Endodermal cell (in vitro differentiated cells): ENCODE results near the gene MORC1. TPM values are rescaled to one million over a fixed set of nuclear protein-coding genes. Genes with fewer than 3 reads are reported as not detected.

Experiments used
- DNase-seq: peaks from one replicate; pipeline ENCODE4 v3.0.0-alpha.2; 2017
- H3K27ac ChIP-seq: 2 replicates; pipeline ENCODE4 v1.5.1; 2013; ENCODE audit warnings: mild to moderate bottlenecking, low read depth, low read length, moderate library complexity
- H3K27me3 ChIP-seq: 2 replicates; pipeline ENCODE4 v1.6.1; 2013; ENCODE audit warnings: mild to moderate bottlenecking, low read length, moderate library complexity; ENCODE audit not compliant: insufficient read depth, control insufficient read depth, poor library complexity, severe bottlenecking
- H3K36me3 ChIP-seq: 2 replicates; pipeline ENCODE4 v1.7.0; 2013; ENCODE audit warnings: mild to moderate bottlenecking, low read length, moderate library complexity; ENCODE audit not compliant: control insufficient read depth, insufficient read depth
- H3K4me1 ChIP-seq: one replicate; pipeline ENCODE4 v1.7.0; 2013; ENCODE audit warnings: low read length; ENCODE audit not compliant: control insufficient read depth, insufficient read depth
- H3K4me3 ChIP-seq: 2 replicates; pipeline ENCODE4 v1.5.1; 2013; ENCODE audit warnings: mild to moderate bottlenecking, low read length, moderate library complexity
- H3K9ac ChIP-seq: 2 replicates; pipeline ENCODE4 v1.6.1; 2013; ENCODE audit warnings: mild to moderate bottlenecking, low read length, moderate library complexity; ENCODE audit not compliant: poor library complexity, severe bottlenecking; ENCODE audit errors: extremely low read depth
- H3K9me3 ChIP-seq: 2 replicates; pipeline ENCODE4 v1.6.1; 2013; ENCODE audit warnings: mild to moderate bottlenecking, low read length, moderate library complexity; ENCODE audit not compliant: control insufficient read depth
- H3K27ac Mint-ChIP-seq: 2 replicates; pipeline ENCODE4 v1.8.0; 2020; ENCODE audit warnings: mixed read lengths
- H3K27me3 Mint-ChIP-seq: 2 replicates; pipeline ENCODE4 v1.8.0; 2021; ENCODE audit warnings: mild to moderate bottlenecking, mixed read lengths; ENCODE audit not compliant: insufficient read depth
- H3K36me3 Mint-ChIP-seq: 2 replicates; pipeline ENCODE4 v1.8.0; 2020; ENCODE audit warnings: low read depth, mixed read lengths
- H3K4me1 Mint-ChIP-seq: 2 replicates; pipeline ENCODE4 v1.8.0; 2020; ENCODE audit warnings: mixed read lengths
- H3K4me3 Mint-ChIP-seq: 2 replicates; pipeline ENCODE4 v1.8.0; 2020; ENCODE audit warnings: mild to moderate bottlenecking, moderate library complexity, mixed read lengths
- H3K9me3 Mint-ChIP-seq: 2 replicates; pipeline ENCODE4 v1.8.0; 2020; ENCODE audit warnings: mild to moderate bottlenecking, mixed read lengths
- WGBS, 2 experiments: methylation state at CpG; one replicate each; pipeline versions ENCODE4 v1.1.5 to v1.1.7; 2013; ENCODE audit warnings: missing lambda C conversion rate in 2 of 2, mixed read lengths in 1 of 2; ENCODE audit not compliant: insufficient coverage in 1 of 2, insufficient read length in 1 of 2; 5-methylcytosine and 5-hydroxymethylcytosine counted together
- total RNA-seq, 2 donors: library from RNA; stranded (reverse); fragmentation: NEBNext Ultra II Directional in 1 of 2; extraction: Animal tissue kit (Norgen Biotek cat#: 25700) in 1 of 2; gene quantifications; 2 replicates in 1 of 2; 3 replicates in 1 of 2; pipeline ENCODE4 v1.2.1, GENCODE V29; 2021
- TF ChIP-seq, protein P1 (sequence below): fragments of 200-600 bp; sonication (generic); conservative IDR thresholded peaks from 2 replicates; pipeline ENCODE4 v1.5.0; 2021; ENCODE audit warnings: antibody characterized with exemption, mild to moderate bottlenecking

The MORC1 gene
- total RNA-seq, 2 donors from 2014 or later, result not detected

GRCh38 chr3:108953210-108953609 lies 164.7 kb downstream of the MORC1 start:
- WGBS, 2 experiments, result 93 to 94% methylated on average over 2 to 3 of the region's 4 CpGs
- no peaks in the 10 kb centered on the region for H3K27me3 ChIP-seq
- Mint-ChIP-seq H3K27me3 (no peaks in the 10 kb centered on the region), H3K36me3 (no peaks in the 10 kb centered on the region), H3K9me3 (no peaks in the 10 kb centered on the region), H3K27ac (no peak overlapping the region), H3K4me1 (no peaks in the 10 kb centered on the region), H3K4me3 (no peak overlapping the region)
- H3K27ac ChIP-seq, result no peak overlapping the region
- no peak for DNase-seq
- TF ChIP-seq, protein P1, sequence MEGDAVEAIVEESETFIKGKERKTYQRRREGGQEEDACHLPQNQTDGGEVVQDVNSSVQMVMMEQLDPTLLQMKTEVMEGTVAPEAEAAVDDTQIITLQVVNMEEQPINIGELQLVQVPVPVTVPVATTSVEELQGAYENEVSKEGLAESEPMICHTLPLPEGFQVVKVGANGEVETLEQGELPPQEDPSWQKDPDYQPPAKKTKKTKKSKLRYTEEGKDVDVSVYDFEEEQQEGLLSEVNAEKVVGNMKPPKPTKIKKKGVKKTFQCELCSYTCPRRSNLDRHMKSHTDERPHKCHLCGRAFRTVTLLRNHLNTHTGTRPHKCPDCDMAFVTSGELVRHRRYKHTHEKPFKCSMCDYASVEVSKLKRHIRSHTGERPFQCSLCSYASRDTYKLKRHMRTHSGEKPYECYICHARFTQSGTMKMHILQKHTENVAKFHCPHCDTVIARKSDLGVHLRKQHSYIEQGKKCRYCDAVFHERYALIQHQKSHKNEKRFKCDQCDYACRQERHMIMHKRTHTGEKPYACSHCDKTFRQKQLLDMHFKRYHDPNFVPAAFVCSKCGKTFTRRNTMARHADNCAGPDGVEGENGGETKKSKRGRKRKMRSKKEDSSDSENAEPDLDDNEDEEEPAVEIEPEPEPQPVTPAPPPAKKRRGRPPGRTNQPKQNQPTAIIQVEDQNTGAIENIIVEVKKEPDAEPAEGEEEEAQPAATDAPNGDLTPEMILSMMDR, result no peak
- H3K36me3 ChIP-seq, result no peaks in the 10 kb centered on the region
- H3K4me3 ChIP-seq, result no peak overlapping the region
- H3K9ac ChIP-seq, result no peak overlapping the region
- H3K4me1 ChIP-seq, result no peaks in the 10 kb centered on the region
- no peaks in the 10 kb centered on the region for H3K9me3 ChIP-seq

DNA sequence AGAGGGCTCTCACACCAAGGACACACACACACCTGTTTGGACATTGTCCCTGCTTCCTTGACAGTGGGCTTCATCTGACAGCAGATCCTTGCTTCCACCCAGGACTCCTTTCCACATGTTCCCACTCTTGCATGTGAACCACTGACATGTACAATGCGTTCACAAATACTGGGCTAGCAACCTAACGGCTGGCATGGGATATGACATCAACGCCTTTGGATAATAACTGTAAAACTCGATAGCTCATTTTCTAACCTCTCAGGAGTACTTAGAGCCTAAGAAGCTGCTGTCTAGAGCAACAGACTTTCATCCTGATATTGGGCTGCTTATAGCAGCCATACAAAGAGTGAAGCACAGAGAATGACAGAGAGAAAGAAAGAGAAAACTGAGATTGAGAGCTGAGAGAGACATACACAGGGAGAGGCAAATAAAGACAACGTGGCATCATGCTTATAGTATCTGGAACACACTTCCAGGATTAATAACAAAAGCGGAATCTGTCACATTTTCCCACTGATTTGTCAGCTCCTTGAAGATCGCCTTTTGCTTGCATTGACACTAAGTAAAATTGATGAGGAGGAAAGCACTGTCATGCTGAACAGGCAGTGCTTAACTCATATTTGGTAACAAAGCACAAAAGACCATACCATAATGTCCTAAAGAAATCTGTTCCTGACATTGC lies 166.0 kb downstream of the MORC1 start:
- H3K9me3 ChIP-seq, result no peaks in the 10 kb centered on the region
- 86 to 90% methylated on average over 7 of the region's 7 CpGs for WGBS, 2 experiments
- Mint-ChIP-seq H3K27me3 (no peaks in the 10 kb centered on the region), H3K27ac (no peak overlapping the region), H3K4me1 (no peaks in the 10 kb centered on the region), H3K9me3 (no peaks in the 10 kb centered on the region), H3K36me3 (no peaks in the 10 kb centered on the region), H3K4me3 (no peak overlapping the region)
- no peak overlapping the region for H3K4me3 ChIP-seq
- no peak overlapping the region for H3K27ac ChIP-seq
- DNase-seq, result no peak
- no peaks in the 10 kb centered on the region for H3K36me3 ChIP-seq
- no peak overlapping the region for H3K9ac ChIP-seq
- no peaks in the 10 kb centered on the region for H3K4me1 ChIP-seq
- TF ChIP-seq, protein P1, result no peak
- H3K27me3 ChIP-seq, result no peaks in the 10 kb centered on the region

- Mint-ChIP-seq H3K27ac (no peak overlapping the region), H3K27me3 (no peaks in the 10 kb centered on the region), H3K4me3 (no peak overlapping the region), H3K4me1 (peaks cover 2% of the 10 kb centered on the region), H3K36me3 (no peaks in the 10 kb centered on the region), H3K9me3 (no peaks in the 10 kb centered on the region)
- no peak overlapping the region for H3K4me3 ChIP-seq
- no peaks in the 10 kb centered on the region for H3K27me3 ChIP-seq
- TF ChIP-seq, protein P1, result no peak
- no peaks in the 10 kb centered on the region for H3K4me1 ChIP-seq
- H3K9me3 ChIP-seq, result no peaks in the 10 kb centered on the region
- WGBS, 2 experiments, result 88 to 89% methylated on average over 1 to 2 of the region's 2 CpGs
- H3K36me3 ChIP-seq, result no peaks in the 10 kb centered on the region
- DNase-seq, result no peak
- no peak overlapping the region for H3K27ac ChIP-seq
- H3K9ac ChIP-seq, result no peak overlapping the region
Observed at GRCh38 chr3:108947855-108948254, 170.1 kb downstream of the MORC1 start.
